PC-9 (cell line): Measurements from ENCODE around the gene ZMIZ1. TPM values are rescaled to one million over a fixed set of nuclear protein-coding genes. Genes with fewer than 3 reads are reported as not detected.

Experiments used
- BruUV-seq: library from RNA; stranded (reverse); fragments of 400-500 nt; replicated peaks from 2 replicates; lab custom pipeline; 2021; lab: Mats Ljungman, UMichigan
- CTCF ChIA-PET: fragments of 300-600 bp; sonication (Branson Sonifier 250); formaldehyde crosslinking; loops from one replicate; lab custom pipeline; 2022; ENCODE audit warnings: antibody characterized with exemption; lab: Charles Lee
- POLR2A ChIA-PET: fragments of 300-600 bp; sonication (Branson Sonifier 250); formaldehyde crosslinking; loops from one replicate; lab custom pipeline; 2022; ENCODE audit warnings: antibody characterized with exemption; ENCODE audit not compliant: unreplicated experiment; lab: Charles Lee
- DNase-seq, 2 experiments: peaks; one replicate each; pipeline versions ENCODE4 v3.0.0 to v3.0.0-alpha.2; 2015 to 2022; ENCODE audit warnings: mixed read lengths in 1 of 2
- H2AFZ ChIP-seq: fragments of 200-600 bp; sonication (generic); 2 replicates; pipeline ENCODE4 v1.8.1; 2017; ENCODE audit warnings: antibody characterized with exemption
- H3F3A ChIP-seq: fragments of 200-600 bp; sonication (generic); 2 replicates; pipeline ENCODE4 v1.8.1; 2017; ENCODE audit warnings: antibody characterized with exemption, mild to moderate bottlenecking, low read depth; ENCODE audit not compliant: insufficient read depth
- H3K27ac ChIP-seq: fragments of 200-600 bp; sonication (generic); 2 replicates; pipeline ENCODE4 v1.6.1; 2016; ENCODE audit warnings: mixed run types
- H3K27me3 ChIP-seq: fragments of 200-600 bp; sonication (generic); 2 replicates; pipeline ENCODE4 v1.6.1; 2016; ENCODE audit warnings: low read depth, mixed run types; ENCODE audit not compliant: insufficient read depth
- H3K36me3 ChIP-seq: fragments of 200-600 bp; sonication (generic); 2 replicates; pipeline ENCODE4 v1.6.1; 2016; ENCODE audit warnings: low read depth, mixed run types
- H3K4me1 ChIP-seq: fragments of 200-600 bp; sonication (generic); replicated peaks from 2 replicates; pipeline ENCODE4 v1.6.1; 2016; ENCODE audit warnings: mixed run types; ENCODE audit not compliant: insufficient read depth
- H3K4me2 ChIP-seq: fragments of 200-600 bp; sonication (generic); 2 replicates; pipeline ENCODE4 v1.6.1; 2017; ENCODE audit warnings: mixed run types
- H3K4me3 ChIP-seq: fragments of 200-600 bp; sonication (generic); 2 replicates; pipeline ENCODE4 v1.6.1; 2016; ENCODE audit warnings: mixed run types
- H3K79me2 ChIP-seq: fragments of 200-600 bp; sonication (generic); 2 replicates; pipeline ENCODE4 v1.6.1; 2017; ENCODE audit warnings: low read depth, mixed run types
- H3K9me2 ChIP-seq: fragments of 200-600 bp; sonication (generic); 2 replicates; pipeline ENCODE4 v1.8.1; 2017; ENCODE audit warnings: mild to moderate bottlenecking; ENCODE audit not compliant: insufficient read depth
- H3K9me3 ChIP-seq: fragments of 200-600 bp; sonication (generic); 2 replicates; pipeline ENCODE4 v1.8.1; 2016; ENCODE audit warnings: low read depth; ENCODE audit not compliant: insufficient read depth
- H4K20me1 ChIP-seq: fragments of 200-600 bp; sonication (generic); 2 replicates; pipeline ENCODE4 v1.8.1; 2017; ENCODE audit not compliant: insufficient read depth
- EZH2 ChIP-seq: fragments of 200-600 bp; sonication (generic); IDR thresholded peaks from 2 replicates; pipeline ENCODE4 v1.8.0; 2017; ENCODE audit warnings: antibody characterized with exemption, low read depth
- intact Hi-C: fragments of 100-400 bp; cut with micrococcal nuclease; formaldehyde crosslinking; loops from one replicate; pipeline ENCODE4 v1.10.0; 2022; ENCODE audit not compliant: unreplicated experiment
- total RNA-seq: library from RNA; stranded (reverse); gene quantifications from 2 replicates; pipeline ENCODE4 v1.2.3, GENCODE V29; 2021
- TF ChIP-seq, protein P1 (sequence below): fragments of 200-600 bp; sonication (generic); conservative IDR thresholded peaks from 2 replicates; pipeline ENCODE4 v1.6.1; 2017; ENCODE audit warnings: mixed run types, antibody characterized with exemption, mild to moderate bottlenecking, moderate library complexity

The ZMIZ1 gene
- total RNA-seq, 1 experiment from 2014 or later, result 47.6 TPM

DNA sequence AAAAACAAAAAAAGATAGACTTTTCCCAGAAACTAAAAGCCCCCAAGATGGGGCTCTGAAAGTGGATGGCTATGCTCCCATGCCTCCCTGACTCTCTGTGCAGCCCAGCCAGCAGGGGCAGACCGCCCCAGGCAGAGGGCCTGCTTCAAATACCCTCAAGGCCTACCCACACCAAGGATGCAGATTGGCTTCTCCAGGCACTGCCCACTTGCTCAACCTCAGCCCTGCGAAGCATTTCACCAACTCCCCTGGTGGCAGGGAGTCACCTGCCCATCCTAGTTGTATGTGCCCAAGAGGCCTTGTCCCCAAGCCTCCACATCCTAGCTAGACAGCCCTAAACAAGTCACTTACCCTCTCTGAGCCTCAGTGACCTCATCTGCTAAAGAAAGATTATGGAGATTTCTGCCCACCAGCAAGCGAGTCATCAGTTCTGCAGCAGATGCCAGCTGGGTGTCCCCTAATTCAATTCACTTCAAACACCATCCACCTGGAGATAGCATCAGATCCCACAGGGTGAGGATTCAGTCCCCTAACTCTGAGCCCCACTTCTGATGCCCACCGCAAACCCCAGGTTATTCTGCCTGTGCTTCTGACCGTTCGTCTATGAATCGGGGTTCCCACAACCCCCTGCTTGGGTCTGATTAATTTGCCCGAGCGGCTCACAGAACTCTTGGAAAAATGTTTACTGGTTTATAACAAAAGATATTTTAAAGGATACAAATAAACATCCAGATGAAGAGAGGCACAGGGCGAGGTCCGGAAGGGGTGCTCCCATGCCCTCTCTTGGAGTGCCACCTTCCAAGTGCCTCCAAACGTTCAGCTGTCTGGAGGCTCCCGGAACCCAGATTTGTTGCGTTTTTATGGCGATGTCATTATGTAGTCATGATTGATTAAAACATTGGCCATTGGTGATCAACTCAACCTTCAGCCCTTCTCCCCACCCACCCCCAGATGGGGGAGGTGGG, 18.6 kb upstream of the ZMIZ1 start:
- Histone ChIP-seq H3K27ac (no peak overlapping the region), H2AFZ (no peak overlapping the region), H3K9me2 (no peaks in the 10 kb centered on the region), H3K4me2 (0 out of 2 replicates have a peak overlapping the region, but pooled peaks have one; percentile 20), H3K9me3 (no peaks in the 10 kb centered on the region), H3K4me3 (no peak overlapping the region), H4K20me1 (no peaks in the 10 kb centered on the region), H3K4me1 (peaks cover 13% of the 10 kb centered on the region; the same call in 1 of the 2 replicates), H3K79me2 (no peaks in the 10 kb centered on the region), H3F3A (no peaks in the 10 kb centered on the region), H3K27me3 (no peaks in the 10 kb centered on the region), H3K36me3 (no peaks in the 10 kb centered on the region)
- intact Hi-C loops, result no loop called here
- TF ChIP-seq, protein P1, sequence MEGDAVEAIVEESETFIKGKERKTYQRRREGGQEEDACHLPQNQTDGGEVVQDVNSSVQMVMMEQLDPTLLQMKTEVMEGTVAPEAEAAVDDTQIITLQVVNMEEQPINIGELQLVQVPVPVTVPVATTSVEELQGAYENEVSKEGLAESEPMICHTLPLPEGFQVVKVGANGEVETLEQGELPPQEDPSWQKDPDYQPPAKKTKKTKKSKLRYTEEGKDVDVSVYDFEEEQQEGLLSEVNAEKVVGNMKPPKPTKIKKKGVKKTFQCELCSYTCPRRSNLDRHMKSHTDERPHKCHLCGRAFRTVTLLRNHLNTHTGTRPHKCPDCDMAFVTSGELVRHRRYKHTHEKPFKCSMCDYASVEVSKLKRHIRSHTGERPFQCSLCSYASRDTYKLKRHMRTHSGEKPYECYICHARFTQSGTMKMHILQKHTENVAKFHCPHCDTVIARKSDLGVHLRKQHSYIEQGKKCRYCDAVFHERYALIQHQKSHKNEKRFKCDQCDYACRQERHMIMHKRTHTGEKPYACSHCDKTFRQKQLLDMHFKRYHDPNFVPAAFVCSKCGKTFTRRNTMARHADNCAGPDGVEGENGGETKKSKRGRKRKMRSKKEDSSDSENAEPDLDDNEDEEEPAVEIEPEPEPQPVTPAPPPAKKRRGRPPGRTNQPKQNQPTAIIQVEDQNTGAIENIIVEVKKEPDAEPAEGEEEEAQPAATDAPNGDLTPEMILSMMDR, result no peak
- TF ChIP-seq EZH2, result no peak
- CTCF ChIA-PET, result no interaction called here
- no peak for DNase-seq
- POLR2A ChIA-PET, result interaction anchor here (0.7 kb wide), 1 partner anchor 75 kb away, joined by 4 read pairs; no protein-coding TSS in a partner anchor
- BruUV-seq, result no TSS peak

- no peak overlapping the region for H2AFZ ChIP-seq
- TF ChIP-seq, protein P1, result no peak
- no peak for TF ChIP-seq EZH2
- BruUV-seq, result no TSS peak
- no peaks in the 10 kb centered on the region for H4K20me1 ChIP-seq
- no peaks in the 10 kb centered on the region for H3K9me2 ChIP-seq
- no peak overlapping the region for H3K4me3 ChIP-seq
- H3K4me1 ChIP-seq, result peaks cover 13% of the 10 kb centered on the region; the same call in 1 of the 2 replicates
- no peaks in the 10 kb centered on the region for H3K79me2 ChIP-seq
- no peak for DNase-seq
- POLR2A ChIA-PET, result interaction anchor here (0.7 kb wide), 1 partner anchor 76 kb away, joined by 4 read pairs; no protein-coding TSS in a partner anchor
- H3K4me2 ChIP-seq, result peak overlapping the region; percentile 20; the same call in 1 of the 2 replicates
- CTCF ChIA-PET, result no interaction called here
- H3K27me3 ChIP-seq, result no peaks in the 10 kb centered on the region
- no peak overlapping the region for H3K27ac ChIP-seq
- no peaks in the 10 kb centered on the region for H3F3A ChIP-seq
- no peaks in the 10 kb centered on the region for H3K9me3 ChIP-seq
- no peaks in the 10 kb centered on the region for H3K36me3 ChIP-seq
- intact Hi-C loops, result no loop called here
Measured at GRCh38 chr10:79050896-79051555, 17.7 kb upstream of the ZMIZ1 start.

DNA sequence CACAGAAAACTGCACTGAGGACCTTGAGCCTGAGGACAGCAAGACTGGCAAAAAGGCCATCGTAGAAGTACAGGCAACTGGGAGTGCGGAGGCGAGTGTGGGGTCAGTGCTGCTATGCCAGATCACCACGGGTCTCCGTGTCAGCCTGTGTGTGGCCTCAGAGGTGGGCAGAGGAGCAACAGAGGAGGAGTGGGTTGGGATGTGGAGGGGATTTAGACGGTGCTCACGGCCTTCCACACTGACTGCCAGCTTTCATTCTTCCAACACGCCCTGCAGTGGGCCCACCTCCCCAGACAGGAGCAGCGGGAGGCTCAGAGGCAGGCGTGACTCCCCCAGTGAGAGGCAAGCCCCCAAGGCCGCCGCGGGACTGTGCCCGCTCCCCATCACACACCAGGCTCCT, 17.0 kb upstream of the ZMIZ1 start:
- Histone ChIP-seq H4K20me1 (no peaks in the 10 kb centered on the region), H3K9me3 (no peaks in the 10 kb centered on the region), H3K9me2 (no peaks in the 10 kb centered on the region), H3K27ac (no peak overlapping the region), H2AFZ (no peak overlapping the region), H3K36me3 (no peaks in the 10 kb centered on the region), H3K27me3 (no peaks in the 10 kb centered on the region), H3K4me2 (no peak overlapping the region), H3K4me3 (no peak overlapping the region), H3K79me2 (no peaks in the 10 kb centered on the region), H3F3A (no peaks in the 10 kb centered on the region), H3K4me1 (peaks cover 13% of the 10 kb centered on the region; the same call in 1 of the 2 replicates)
- no TSS peak for BruUV-seq
- ChIA-PET POLR2A (no interaction called here), CTCF (interaction anchor here (0.5 kb wide), 1 partner anchor 73 kb away, joined by 6 read pairs; no protein-coding TSS in a partner anchor)
- intact Hi-C loops, result no loop called here
- no peak for TF ChIP-seq EZH2
- TF ChIP-seq, protein P1, result no peak
- DNase-seq, result no peak
